Nephron (organoid): ENCODE results near the gene CMTM7.

Experiments
- H3K27ac Mint-ChIP-seq, 3 experiments: 2 replicates each; pipeline ENCODE4 v1.8.0; 2020; ENCODE audit warnings: mixed read lengths in 3 of 3, mild to moderate bottlenecking in 2 of 3, moderate library complexity in 1 of 3
- H3K27me3 Mint-ChIP-seq: 2 replicates; pipeline ENCODE4 v1.8.0; 2021; ENCODE audit warnings: low read depth, mild to moderate bottlenecking, moderate library complexity, mixed read lengths
- H3K36me3 Mint-ChIP-seq: 2 replicates; pipeline ENCODE4 v1.8.0; 2020; ENCODE audit warnings: low read depth, mixed read lengths
- H3K4me1 Mint-ChIP-seq: 2 replicates; pipeline ENCODE4 v1.8.0; 2020; ENCODE audit warnings: mixed read lengths
- H3K4me3 Mint-ChIP-seq, 3 experiments: 2 replicates each; pipeline ENCODE4 v1.8.0; 2020; ENCODE audit warnings: mild to moderate bottlenecking in 3 of 3, mixed read lengths in 3 of 3, moderate library complexity in 2 of 3
- H3K9me3 Mint-ChIP-seq: 2 replicates; pipeline ENCODE4 v1.8.0; 2020; ENCODE audit warnings: mixed read lengths
- CTCF ChIP-seq, 3 experiments: fragments of 200-600 bp; sonication (generic); IDR thresholded peaks; one replicate each; pipeline ENCODE4 v1.5.0; 2021; ENCODE audit warnings: antibody characterized with exemption in 3 of 3; ENCODE audit not compliant: unreplicated experiment in 3 of 3

CMTM7 gene

GRCh38 chr3:32367442-32367841, 24.2 kb upstream of the CMTM7 start:
- H3K27ac Mint-ChIP-seq, result no peak overlapping the region
- H3K4me3 Mint-ChIP-seq, result no peak overlapping the region
- no peaks in the 10 kb centered on the region for H3K9me3 Mint-ChIP-seq
- H3K27me3 Mint-ChIP-seq, result peaks cover 18% of the 10 kb centered on the region
- H3K36me3 Mint-ChIP-seq, result no peaks in the 10 kb centered on the region
- no peaks in the 10 kb centered on the region for H3K4me1 Mint-ChIP-seq
- TF ChIP-seq CTCF (IDR thresholded peaks at IDR 0.05; ENCODE audit: unreplicated experiment in 3 of 3), result no peak

DNA sequence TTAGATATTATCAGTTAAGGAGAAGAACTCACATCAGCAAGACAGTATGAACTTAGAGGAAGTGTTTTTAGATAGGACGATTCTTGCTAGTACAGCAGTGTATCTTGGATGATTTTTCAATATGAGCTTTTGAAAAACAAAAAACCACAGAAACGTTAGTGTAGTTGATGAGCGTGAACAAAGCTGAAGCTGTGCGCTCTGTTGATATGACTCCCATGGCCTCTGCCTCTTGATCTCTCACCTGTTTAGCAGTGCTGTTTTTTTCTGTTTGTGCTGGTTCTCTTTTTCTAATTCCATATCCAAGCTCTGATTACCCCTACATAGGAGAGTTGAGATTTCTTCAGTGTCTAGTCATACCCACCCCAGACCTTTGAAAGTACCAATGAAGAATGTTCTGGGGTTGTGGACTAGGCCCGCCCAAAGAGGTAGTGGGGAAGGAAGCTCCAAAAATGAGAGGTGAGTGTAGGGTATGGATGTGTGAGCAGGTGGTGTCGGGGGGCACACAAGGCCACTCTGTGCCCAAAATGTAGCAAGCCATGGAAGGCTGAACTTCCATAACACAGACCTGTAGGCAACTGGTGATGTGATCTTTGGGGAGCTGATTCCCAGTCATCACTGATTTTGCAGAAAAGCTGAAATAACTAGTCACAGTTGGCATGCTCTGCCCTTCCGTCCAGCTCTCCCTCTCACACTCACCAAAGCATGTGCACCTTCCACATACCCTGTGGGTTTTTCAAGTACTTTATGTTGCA, 20.0 kb upstream of the CMTM7 start:
- no peaks in the 10 kb centered on the region for H3K9me3 Mint-ChIP-seq
- H3K4me1 Mint-ChIP-seq, result no peaks in the 10 kb centered on the region
- H3K27me3 Mint-ChIP-seq, result peaks cover 17% of the 10 kb centered on the region
- no peak overlapping the region for H3K4me3 Mint-ChIP-seq
- no peak overlapping the region for H3K27ac Mint-ChIP-seq
- H3K36me3 Mint-ChIP-seq, result no peaks in the 10 kb centered on the region
- no peak for TF ChIP-seq CTCF (IDR thresholded peaks at IDR 0.05; ENCODE audit: unreplicated experiment in 3 of 3)

DNA sequence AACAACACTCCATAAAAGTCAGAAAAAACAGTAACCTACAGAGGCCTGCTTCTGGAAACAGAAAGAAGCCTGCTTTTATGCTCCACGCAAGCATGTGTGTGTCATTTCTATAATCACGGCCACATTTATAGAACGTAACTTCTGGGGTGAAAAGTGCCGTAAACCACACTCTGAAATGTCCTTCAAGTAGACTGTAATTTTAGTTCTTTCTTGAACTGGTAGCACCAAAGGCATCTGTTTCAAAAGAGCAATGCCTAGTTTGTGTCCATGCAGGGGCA, 19.5 kb upstream of the CMTM7 start:
- no peak overlapping the region for H3K27ac Mint-ChIP-seq
- H3K4me3 Mint-ChIP-seq, result no peak overlapping the region
- peaks cover 12% of the 10 kb centered on the region for H3K27me3 Mint-ChIP-seq

GRCh38 chr3:32373276-32373675, 18.4 kb upstream of the CMTM7 start:
- Mint-ChIP-seq H3K4me3 (no peak overlapping the region), H3K9me3 (no peaks in the 10 kb centered on the region), H3K27me3 (peaks cover 4% of the 10 kb centered on the region), H3K27ac (no peak overlapping the region), H3K4me1 (no peaks in the 10 kb centered on the region), H3K36me3 (no peaks in the 10 kb centered on the region)
- no peak for TF ChIP-seq CTCF (IDR thresholded peaks at IDR 0.05; ENCODE audit: unreplicated experiment in 3 of 3)

More for the DNA sequence above, 19.5 kb upstream of the CMTM7 start:
- H3K9me3 Mint-ChIP-seq, result no peaks in the 10 kb centered on the region
- TF ChIP-seq CTCF (IDR thresholded peaks at IDR 0.05; ENCODE audit: unreplicated experiment in 3 of 3), result no peak
- H3K36me3 Mint-ChIP-seq, result no peaks in the 10 kb centered on the region
- H3K4me1 Mint-ChIP-seq, result no peaks in the 10 kb centered on the region

DNA sequence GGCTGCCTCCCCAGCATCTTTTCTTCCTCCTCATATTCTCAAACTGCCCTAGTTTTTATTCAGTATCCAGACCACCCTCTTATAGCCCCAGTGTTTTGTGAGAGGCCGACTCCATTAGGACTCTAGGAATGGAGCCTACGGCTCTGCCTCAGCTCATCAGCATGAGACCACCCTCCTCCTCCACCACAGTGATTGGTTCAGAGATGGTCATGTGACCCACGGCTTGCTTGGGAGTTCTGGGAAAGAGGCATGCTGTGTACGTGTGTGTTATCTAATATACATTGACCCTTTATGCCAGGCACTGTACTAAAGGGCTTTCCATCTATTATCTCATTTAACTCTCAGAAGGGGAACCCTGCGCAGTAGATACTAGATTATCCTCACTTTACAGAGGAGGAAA, 17.8 kb upstream of the CMTM7 start:
- Mint-ChIP-seq H3K27ac (no peak overlapping the region), H3K9me3 (no peaks in the 10 kb centered on the region), H3K27me3 (peaks cover 4% of the 10 kb centered on the region), H3K36me3 (no peaks in the 10 kb centered on the region), H3K4me1 (no peaks in the 10 kb centered on the region), H3K4me3 (no peak overlapping the region)
- TF ChIP-seq CTCF (IDR thresholded peaks at IDR 0.05; ENCODE audit: unreplicated experiment in 3 of 3), result no peak
